Fibroblast of lung (primary cell): ENCODE data around the gene SLC38A8. TPM values are rescaled to one million over a fixed set of nuclear protein-coding genes. Genes with fewer than 3 reads are reported as not detected.

Experiments used
- DNase-seq, 2 donors: peaks; one replicate each; pipeline versions ENCODE4 v3.0.0 to v3.0.0-alpha.2; 2010; ENCODE audit warnings: low read depth in 2 of 2
- H2AFZ ChIP-seq: 2 replicates; pipeline ENCODE4 v1.5.1; 2012; ENCODE audit warnings: low read length, control low read depth, inconsistent platforms
- H3K27ac ChIP-seq: 2 replicates; pipeline ENCODE4 v1.5.1; 2011; ENCODE audit warnings: low read length, control low read depth; ENCODE audit not compliant: insufficient read depth
- H3K27me3 ChIP-seq: 2 replicates; pipeline ENCODE4 v1.5.1; 2011; ENCODE audit warnings: mild to moderate bottlenecking, low read length; ENCODE audit not compliant: control insufficient read depth, insufficient read depth
- H3K36me3 ChIP-seq: 2 replicates; pipeline ENCODE4 v1.5.1; 2011; ENCODE audit warnings: low read length; ENCODE audit not compliant: control insufficient read depth, insufficient read depth
- H3K4me1 ChIP-seq: 2 replicates; pipeline ENCODE4 v1.5.1; 2011; ENCODE audit warnings: low read length; ENCODE audit not compliant: control insufficient read depth, insufficient read depth; ENCODE audit errors: extremely low read depth
- H3K4me2 ChIP-seq: 2 replicates; pipeline ENCODE4 v1.5.1; 2011; ENCODE audit warnings: low read length, control low read depth; ENCODE audit not compliant: insufficient read depth; ENCODE audit errors: extremely low read depth
- H3K4me3 ChIP-seq, 4 experiments: fragments of 200-600 bp in 1 of 4; sonication (generic) in 1 of 4; replicated peaks in 1 of 4; 2 replicates each; pipeline ENCODE4 v1.5.1; 2011 to 2016; ENCODE audit warnings: low read length in 4 of 4, low read depth in 3 of 4, mild to moderate bottlenecking in 3 of 4, control low read depth in 2 of 4, inconsistent platforms in 1 of 4, mixed read lengths in 1 of 4; ENCODE audit not compliant: insufficient read depth in 1 of 4; ENCODE audit errors: control extremely low read depth in 1 of 4
- H3K79me2 ChIP-seq: 2 replicates; pipeline ENCODE4 v1.5.1; 2012; ENCODE audit warnings: mild to moderate bottlenecking, low read length, inconsistent platforms; ENCODE audit not compliant: control insufficient read depth, insufficient read depth
- H3K9ac ChIP-seq: 2 replicates; pipeline ENCODE4 v1.5.1; 2011; ENCODE audit warnings: mild to moderate bottlenecking, low read length, control low read depth; ENCODE audit not compliant: insufficient read depth
- H3K9me3 ChIP-seq: 2 replicates; pipeline ENCODE4 v1.5.1; 2012; ENCODE audit warnings: low read depth, low read length; ENCODE audit not compliant: control insufficient read depth, insufficient read depth
- H4K20me1 ChIP-seq: 2 replicates; pipeline ENCODE4 v1.5.1; 2011; ENCODE audit warnings: low read length; ENCODE audit not compliant: control insufficient read depth, insufficient read depth; ENCODE audit errors: extremely low read depth
- EZH2 ChIP-seq: IDR thresholded peaks from 2 replicates; pipeline ENCODE4 v1.5.1; 2012; ENCODE audit warnings: low read length, control low read depth, mild to moderate bottlenecking; ENCODE audit errors: missing control alignments
- polyA plus RNA-seq, 2 donors: library from polyadenylated mRNA; depleted of rRNA in 1 of 2; stranded (reverse) in 1 of 2; unstranded in 1 of 2; fragments of >200 nt; gene quantifications; 2 replicates each; pipeline ENCODE4 v1.2.1, GENCODE V29; 2011 to 2012; ENCODE audit warnings: missing spikeins in 1 of 2
- total RNA-seq: library from RNA; depleted of rRNA; stranded (reverse); fragments of >200 nt; gene quantifications from 2 replicates; pipeline ENCODE4 v1.2.1, GENCODE V29; 2014
- TF ChIP-seq, protein P1 (sequence below), 2 donors: IDR thresholded peaks in 1 of 2; conservative IDR thresholded peaks in 1 of 2; 1 replicate in 1 of 2; 2 replicates in 1 of 2; pipeline ENCODE4 v1.5.1; 2011 to 2012; ENCODE audit warnings: low read length in 2 of 2, control low read depth in 1 of 2, inconsistent platforms in 1 of 2, low read depth in 1 of 2, mild to moderate bottlenecking in 1 of 2

Gene SLC38A8
- total and polyA plus RNA-seq, 2 donors (not counting 1 experiment from before 2014, with no cell fraction given) = not detected

DNA sequence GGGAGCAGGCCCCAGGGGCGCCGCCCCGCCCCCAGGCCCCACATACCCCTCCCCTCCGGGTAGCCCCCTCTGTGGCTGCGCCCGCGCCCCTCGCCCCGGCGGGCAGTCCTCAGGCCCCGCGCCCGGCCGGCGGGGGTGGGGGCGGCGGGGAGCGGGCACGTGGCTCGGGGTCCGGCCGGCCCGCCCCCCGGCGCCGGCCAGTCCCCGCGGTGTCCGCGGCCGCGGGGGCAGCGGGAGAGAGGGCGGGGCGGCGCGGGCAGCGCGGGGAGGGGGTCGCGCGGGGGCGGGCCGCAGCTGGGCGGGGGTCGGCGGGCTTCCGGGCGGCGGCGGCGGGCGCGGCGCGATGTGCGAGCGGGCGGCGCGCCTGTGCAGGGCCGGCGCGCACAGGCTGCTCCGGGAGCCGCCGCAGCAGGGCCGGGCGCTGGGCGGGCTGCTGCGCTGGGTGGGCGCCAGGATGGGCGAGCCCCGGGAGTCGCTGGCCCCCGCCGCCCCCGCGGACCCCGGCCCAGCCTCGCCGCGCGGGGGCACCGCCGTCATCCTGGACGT, 74.2 kb downstream of the SLC38A8 start:
- H3K27me3 ChIP-seq = peaks cover 4% of the 10 kb centered on the region
- H3K4me2 ChIP-seq = no peak overlapping the region
- no peak for TF ChIP-seq EZH2
- TF ChIP-seq, protein P1, sequence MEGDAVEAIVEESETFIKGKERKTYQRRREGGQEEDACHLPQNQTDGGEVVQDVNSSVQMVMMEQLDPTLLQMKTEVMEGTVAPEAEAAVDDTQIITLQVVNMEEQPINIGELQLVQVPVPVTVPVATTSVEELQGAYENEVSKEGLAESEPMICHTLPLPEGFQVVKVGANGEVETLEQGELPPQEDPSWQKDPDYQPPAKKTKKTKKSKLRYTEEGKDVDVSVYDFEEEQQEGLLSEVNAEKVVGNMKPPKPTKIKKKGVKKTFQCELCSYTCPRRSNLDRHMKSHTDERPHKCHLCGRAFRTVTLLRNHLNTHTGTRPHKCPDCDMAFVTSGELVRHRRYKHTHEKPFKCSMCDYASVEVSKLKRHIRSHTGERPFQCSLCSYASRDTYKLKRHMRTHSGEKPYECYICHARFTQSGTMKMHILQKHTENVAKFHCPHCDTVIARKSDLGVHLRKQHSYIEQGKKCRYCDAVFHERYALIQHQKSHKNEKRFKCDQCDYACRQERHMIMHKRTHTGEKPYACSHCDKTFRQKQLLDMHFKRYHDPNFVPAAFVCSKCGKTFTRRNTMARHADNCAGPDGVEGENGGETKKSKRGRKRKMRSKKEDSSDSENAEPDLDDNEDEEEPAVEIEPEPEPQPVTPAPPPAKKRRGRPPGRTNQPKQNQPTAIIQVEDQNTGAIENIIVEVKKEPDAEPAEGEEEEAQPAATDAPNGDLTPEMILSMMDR (conservative IDR thresholded peaks at IDR 0.05 in 1 of 2, IDR thresholded peaks at IDR 0.05 in 1 of 2; ENCODE audit: low read depth in 1 of 2, low read length in 2 of 2) = no peak
- H3K79me2 ChIP-seq = no peaks in the 10 kb centered on the region
- H3K9ac ChIP-seq = no peak overlapping the region
- no peaks in the 10 kb centered on the region for H3K9me3 ChIP-seq
- no peak for DNase-seq
- H3K36me3 ChIP-seq = peaks cover 4% of the 10 kb centered on the region
- peak overlapping the region in 1 of 4 experiments; percentile 27 for H3K4me3 ChIP-seq
- H4K20me1 ChIP-seq = no peaks in the 10 kb centered on the region
- no peak overlapping the region for H2AFZ ChIP-seq
- no peak overlapping the region for H3K27ac ChIP-seq
- no peaks in the 10 kb centered on the region for H3K4me1 ChIP-seq

DNA sequence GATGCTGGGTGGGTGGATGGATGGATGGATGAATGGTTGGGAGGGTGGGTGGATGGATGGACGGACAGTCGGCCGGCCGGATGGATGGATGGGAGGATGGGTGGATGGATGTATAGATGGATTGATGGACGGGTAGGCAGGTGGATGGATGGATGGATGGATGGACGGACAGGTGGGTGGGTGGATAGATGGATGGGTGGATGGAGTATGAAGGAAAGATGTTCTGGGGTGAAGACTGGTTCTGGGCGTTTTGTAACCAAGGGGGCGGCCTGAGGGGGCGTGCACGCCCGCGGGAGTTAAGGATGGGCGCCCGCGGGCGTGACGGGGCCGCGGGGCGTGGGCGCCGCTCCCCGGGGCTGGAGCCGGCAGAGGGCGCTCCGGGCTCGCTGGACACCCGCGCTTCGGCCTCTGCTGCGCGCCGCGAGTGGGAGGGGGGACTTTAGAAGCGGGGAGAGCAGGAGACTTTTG, 74.7 kb downstream of the SLC38A8 start, which contains the start of gene NECAB2:
TSS of gene NECAB2 (plus strand) at position 407 of the 468 bp plus-strand sequence. CDS start 405 bp downstream, outside the sequence.
- Histone ChIP-seq H3K9ac (no peak within 1 kb of the TSS), H3K4me2 (no peak within 1 kb of the TSS), H3K36me3 (peaks cover 4% of the 10 kb centered on the region), H2AFZ (no peak within 1 kb of the TSS), H3K4me3 (peak within 1 kb of the TSS in 1 of 4 experiments; percentile 27), H4K20me1 (no peaks in the 10 kb centered on the region), H3K9me3 (no peaks in the 10 kb centered on the region), H3K4me1 (no peaks in the 10 kb centered on the region), H3K27me3 (peaks cover 4% of the 10 kb centered on the region), H3K27ac (no peak within 1 kb of the TSS), H3K79me2 (no peaks in the 10 kb centered on the region)
- TF ChIP-seq EZH2 = no peak
- TF ChIP-seq, protein P1 (conservative IDR thresholded peaks at IDR 0.05 in 1 of 2, IDR thresholded peaks at IDR 0.05 in 1 of 2; ENCODE audit: low read depth in 1 of 2, low read length in 2 of 2) = peak; percentile 30 to 40
- DNase-seq = peak in 1 of 2 donors; percentile 20

DNA sequence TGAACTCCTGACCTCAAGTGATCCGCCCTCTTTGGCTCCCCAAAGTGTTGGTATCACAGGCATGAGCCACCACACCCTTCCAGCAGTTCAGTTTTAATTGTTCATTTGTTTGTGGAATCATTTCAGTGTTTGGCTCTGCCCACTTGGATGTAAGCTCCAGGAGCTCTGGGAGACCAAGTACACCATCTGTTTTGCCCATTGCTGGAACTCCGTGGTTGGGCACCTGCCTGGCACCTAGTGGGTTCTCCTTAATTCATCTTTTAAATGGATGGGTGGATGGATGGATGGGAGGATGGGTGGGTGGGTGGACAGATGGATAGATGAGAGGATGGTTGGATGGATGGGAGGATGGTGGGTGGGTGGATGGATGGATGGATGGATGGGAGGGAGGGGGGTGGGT, 75.5 kb downstream of the SLC38A8 start:
- no peak for DNase-seq
- H3K27ac ChIP-seq = no peak overlapping the region
- no peaks in the 10 kb centered on the region for H3K4me1 ChIP-seq
- no peaks in the 10 kb centered on the region for H4K20me1 ChIP-seq
- H3K36me3 ChIP-seq = peaks cover 4% of the 10 kb centered on the region
- H3K9ac ChIP-seq = no peak overlapping the region
- peaks cover 4% of the 10 kb centered on the region for H3K27me3 ChIP-seq
- H3K4me2 ChIP-seq = no peak overlapping the region
- no peaks in the 10 kb centered on the region for H3K9me3 ChIP-seq
- TF ChIP-seq, protein P1 (conservative IDR thresholded peaks at IDR 0.05 in 1 of 2, IDR thresholded peaks at IDR 0.05 in 1 of 2; ENCODE audit: low read depth in 1 of 2, low read length in 2 of 2) = no peak
- TF ChIP-seq EZH2 = no peak
- no peak overlapping the region for H3K4me3 ChIP-seq
- H2AFZ ChIP-seq = no peak overlapping the region
- H3K79me2 ChIP-seq = no peaks in the 10 kb centered on the region
